Posterior cingulate gyrus (tissue), 11 donors: Measurements from ENCODE around the gene CACHD1.
"Not testable (repeated sequence)": the region's sequence is repeated elsewhere in the genome, so short reads cannot be mapped to it uniquely, and the experiment has no call there.

Source experiments
- DNase-seq, 10 donors: peaks; one replicate each; pipeline versions ENCODE4 v3.0.0 to v3.0.0-alpha.2; 2020 to 2021; ENCODE audit warnings: mixed read lengths in 3 of 10
- intact Hi-C: fragments of 100-400 bp; cut with DNase I; formaldehyde crosslinking; loops from one replicate; pipeline ENCODE4 v1.15.1; 2023

CACHD1 gene

DNA sequence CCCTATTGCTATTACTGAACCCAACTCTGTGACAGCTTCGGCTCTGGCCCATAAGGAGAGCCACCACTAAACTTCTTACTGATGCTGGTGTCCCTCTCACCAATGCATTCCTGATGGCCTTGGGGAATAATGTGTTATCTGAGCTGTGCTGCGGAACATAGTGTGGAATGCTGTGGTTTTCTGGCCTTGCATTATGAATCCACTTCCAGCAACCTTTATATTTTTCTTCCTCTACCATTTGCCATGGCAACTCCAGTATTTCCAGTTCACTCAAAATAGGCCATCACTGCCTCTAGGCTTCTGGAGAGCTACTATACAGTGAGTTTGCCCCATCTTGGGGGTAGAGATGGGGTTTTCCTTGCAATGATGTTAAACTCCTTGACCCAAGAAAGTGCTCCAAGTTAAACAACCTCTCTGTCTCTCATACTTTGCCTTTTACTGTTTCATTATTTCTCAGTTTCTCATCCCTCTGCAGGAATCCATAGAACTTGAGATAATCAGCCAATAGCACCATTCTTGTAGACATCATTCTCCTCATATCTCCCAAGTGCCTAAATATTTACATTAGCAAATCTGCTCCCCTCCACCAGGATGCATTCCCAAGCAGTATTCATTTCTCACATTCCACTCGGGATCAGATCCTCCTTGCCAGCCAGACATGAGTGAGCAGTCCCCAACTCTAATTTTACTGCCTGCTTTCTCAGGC lies 263.8 kb downstream of the CACHD1 start:
- intact Hi-C loops, result no loop called here
- no peak for DNase-seq

DNA sequence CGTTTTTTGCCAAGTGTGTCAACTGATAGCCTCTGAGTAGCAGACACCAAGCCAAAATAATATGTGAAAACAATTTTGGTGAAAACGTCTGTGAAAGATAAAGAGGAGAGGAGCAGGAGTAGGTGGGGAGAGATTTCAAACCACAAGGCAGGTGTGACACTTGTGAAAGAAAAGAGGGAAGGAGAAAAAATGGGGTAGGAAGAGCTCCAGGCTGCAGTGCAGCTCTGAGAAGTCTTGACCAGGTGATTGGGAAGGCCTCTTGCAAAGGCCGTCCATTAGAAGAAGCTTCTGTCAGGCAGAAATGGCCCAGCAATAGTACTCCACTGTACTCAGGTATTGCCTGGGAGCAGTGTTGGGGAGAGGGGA lies 264.3 kb downstream of the CACHD1 start:
- intact Hi-C loops, result no loop called here
- no peak for DNase-seq

DNA sequence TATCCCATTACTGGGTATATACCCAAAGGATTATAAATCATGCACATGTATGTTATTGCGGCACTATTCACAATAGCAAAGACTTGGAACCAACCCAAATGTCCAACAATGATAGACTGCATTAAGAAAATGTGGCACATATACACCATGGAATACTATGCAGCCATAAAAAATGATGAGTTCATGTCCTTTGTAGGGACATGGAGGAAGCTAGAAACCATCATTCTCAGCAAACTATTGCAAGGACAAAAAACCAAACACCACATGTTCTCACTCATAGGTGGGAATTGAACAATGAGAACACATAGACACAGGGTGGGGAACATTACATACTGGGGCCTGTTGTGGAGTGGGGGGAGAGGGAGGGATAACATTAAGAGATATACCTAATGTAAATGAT lies 270.8 kb downstream of the CACHD1 start:
- intact Hi-C loops, result loop anchor here (10.0 kb wide), 1 partner anchor 84 kb away; no protein-coding TSS in a partner anchor

More for the DNA sequence above, 270.8 kb downstream of the CACHD1 start:
- DNase-seq, result not testable (repeated sequence)
